Lung (tissue), 12 donors: ENCODE data around the gene LRP3. TPM values are rescaled to one million over a fixed set of nuclear protein-coding genes. Genes with fewer than 3 reads are reported as not detected.

ENCODE experiments used
- ATAC-seq: fragments of 200-7000 bp; cut with Tn5 transposase; one replicate; pipeline ENCODE4 v1.9.1; 2020; ENCODE audit warnings: moderate number of reproducible peaks; ENCODE audit not compliant: insufficient read depth, low FRiP score
- DNase-seq, 3 donors: peaks; one replicate each; pipeline ENCODE4 v3.0.0-alpha.2; 2013 to 2017
- H3K27ac ChIP-seq, 2 donors: one replicate each; pipeline ENCODE4 v1.5.1; 2013; ENCODE audit warnings: mild to moderate bottlenecking in 2 of 2, moderate library complexity in 2 of 2, control low read depth in 1 of 2, inconsistent platforms in 1 of 2, low read depth in 1 of 2, low read length in 1 of 2
- H3K27me3 ChIP-seq, 3 donors: one replicate each; pipeline ENCODE4 v1.5.1; 2013; ENCODE audit warnings: low read length in 2 of 3; ENCODE audit not compliant: control insufficient read depth in 3 of 3, insufficient read depth in 3 of 3
- H3K36me3 ChIP-seq, 4 donors: one replicate each; pipeline ENCODE4 v1.5.1; 2013; ENCODE audit warnings: low read length in 4 of 4, mild to moderate bottlenecking in 1 of 4, moderate library complexity in 1 of 4; ENCODE audit not compliant: control insufficient read depth in 4 of 4, insufficient read depth in 4 of 4
- H3K4me1 ChIP-seq, 5 donors: one replicate each; pipeline ENCODE4 v1.5.1; 2013; ENCODE audit warnings: low read length in 5 of 5, mild to moderate bottlenecking in 2 of 5, moderate library complexity in 1 of 5; ENCODE audit not compliant: control insufficient read depth in 5 of 5, insufficient read depth in 5 of 5
- H3K4me3 ChIP-seq: one replicate; pipeline ENCODE4 v1.5.1; 2013; ENCODE audit warnings: mild to moderate bottlenecking, control low read depth, moderate library complexity
- H3K9ac ChIP-seq, 2 donors: one replicate each; pipeline ENCODE4 v1.5.1; 2013; ENCODE audit warnings: low read length in 2 of 2, control low read depth in 1 of 2; ENCODE audit not compliant: insufficient read depth in 1 of 2
- H3K9me3 ChIP-seq, 4 donors: one replicate each; pipeline ENCODE4 v1.5.1; 2013; ENCODE audit warnings: low read length in 3 of 4, mild to moderate bottlenecking in 1 of 4, moderate library complexity in 1 of 4; ENCODE audit not compliant: control insufficient read depth in 4 of 4, insufficient read depth in 3 of 4
- WGBS, 2 donors: extraction: QIAGEN DNeasy Blood & Tissue Kit; methylation state at CpG; one replicate each; pipeline ENCODE4 v1.1.7; 2013; 5-methylcytosine and 5-hydroxymethylcytosine counted together
- polyA plus RNA-seq, 2 donors: library from polyadenylated mRNA; stranded (reverse); fragments of 200-250 nt; gene quantifications; one replicate each; pipeline ENCODE4 v1.2.1, GENCODE V29; 2013
- total RNA-seq, 2 donors: library from RNA; depleted of rRNA in 1 of 2; stranded (reverse); fragments of >200 nt in 1 of 2; gene quantifications; one replicate each; pipeline ENCODE4 v1.2.1, GENCODE V29; 2014 to 2021
- TF ChIP-seq, protein P1 (sequence below): IDR thresholded peaks from 2 replicates; pipeline ENCODE4 v1.5.1; 2012; ENCODE audit warnings: mild to moderate bottlenecking; ENCODE audit errors: control extremely low read depth, extremely low read depth
- donor health status: control.
- donor health status: control.
- donor health status: Bipolar disorder and iron deficiency.
- donor health status: healthy.
- donor health status: DM: yes; HTN: yes; CAD: no.

The LRP3 gene
- total and polyA plus RNA-seq, 4 donors = 10.6 to 18.2 (median 14.6) TPM

DNA sequence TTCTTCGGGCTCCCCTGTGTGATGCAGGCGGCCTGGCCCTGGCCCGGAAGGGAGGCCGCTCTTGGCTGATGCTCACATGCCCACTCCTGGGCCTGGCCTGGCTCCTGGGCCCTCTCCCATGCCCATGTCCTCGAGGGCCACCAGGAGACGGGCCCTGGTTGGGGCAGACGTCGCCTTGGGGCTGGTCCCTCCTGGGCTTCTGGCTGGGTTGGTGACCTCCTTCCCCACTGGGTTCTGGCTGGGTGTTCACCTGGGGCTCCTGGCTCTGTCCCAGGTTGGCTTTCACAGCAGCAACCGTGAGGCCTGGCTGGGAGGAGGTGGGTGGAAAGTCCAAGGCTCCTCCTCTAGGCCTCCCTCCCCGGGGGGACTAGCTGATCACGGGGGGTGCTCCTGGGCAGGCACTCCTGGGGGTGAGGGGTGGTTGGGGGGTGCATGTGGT, 47.0 kb downstream of the LRP3 start:
- H3K9me3 ChIP-seq = peaks cover 0 to 6% (median under 1%) of the 10 kb centered on the region in 4 donors
- no peak overlapping the region for H3K27ac ChIP-seq
- no peaks in the 10 kb centered on the region for H3K27me3 ChIP-seq
- H3K4me3 ChIP-seq = no peak overlapping the region
- WGBS, 2 donors = 67 to 85% methylated on average over 11 of the region's 11 CpGs
- no peak overlapping the region for H3K9ac ChIP-seq
- no peaks in the 10 kb centered on the region for H3K36me3 ChIP-seq
- TF ChIP-seq, protein P1, sequence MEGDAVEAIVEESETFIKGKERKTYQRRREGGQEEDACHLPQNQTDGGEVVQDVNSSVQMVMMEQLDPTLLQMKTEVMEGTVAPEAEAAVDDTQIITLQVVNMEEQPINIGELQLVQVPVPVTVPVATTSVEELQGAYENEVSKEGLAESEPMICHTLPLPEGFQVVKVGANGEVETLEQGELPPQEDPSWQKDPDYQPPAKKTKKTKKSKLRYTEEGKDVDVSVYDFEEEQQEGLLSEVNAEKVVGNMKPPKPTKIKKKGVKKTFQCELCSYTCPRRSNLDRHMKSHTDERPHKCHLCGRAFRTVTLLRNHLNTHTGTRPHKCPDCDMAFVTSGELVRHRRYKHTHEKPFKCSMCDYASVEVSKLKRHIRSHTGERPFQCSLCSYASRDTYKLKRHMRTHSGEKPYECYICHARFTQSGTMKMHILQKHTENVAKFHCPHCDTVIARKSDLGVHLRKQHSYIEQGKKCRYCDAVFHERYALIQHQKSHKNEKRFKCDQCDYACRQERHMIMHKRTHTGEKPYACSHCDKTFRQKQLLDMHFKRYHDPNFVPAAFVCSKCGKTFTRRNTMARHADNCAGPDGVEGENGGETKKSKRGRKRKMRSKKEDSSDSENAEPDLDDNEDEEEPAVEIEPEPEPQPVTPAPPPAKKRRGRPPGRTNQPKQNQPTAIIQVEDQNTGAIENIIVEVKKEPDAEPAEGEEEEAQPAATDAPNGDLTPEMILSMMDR = no peak
- peaks cover 0 to 2% (median 0%) of the 10 kb centered on the region in 5 donors for H3K4me1 ChIP-seq
- DNase-seq = no peak
- ATAC-seq = no peak

DNA sequence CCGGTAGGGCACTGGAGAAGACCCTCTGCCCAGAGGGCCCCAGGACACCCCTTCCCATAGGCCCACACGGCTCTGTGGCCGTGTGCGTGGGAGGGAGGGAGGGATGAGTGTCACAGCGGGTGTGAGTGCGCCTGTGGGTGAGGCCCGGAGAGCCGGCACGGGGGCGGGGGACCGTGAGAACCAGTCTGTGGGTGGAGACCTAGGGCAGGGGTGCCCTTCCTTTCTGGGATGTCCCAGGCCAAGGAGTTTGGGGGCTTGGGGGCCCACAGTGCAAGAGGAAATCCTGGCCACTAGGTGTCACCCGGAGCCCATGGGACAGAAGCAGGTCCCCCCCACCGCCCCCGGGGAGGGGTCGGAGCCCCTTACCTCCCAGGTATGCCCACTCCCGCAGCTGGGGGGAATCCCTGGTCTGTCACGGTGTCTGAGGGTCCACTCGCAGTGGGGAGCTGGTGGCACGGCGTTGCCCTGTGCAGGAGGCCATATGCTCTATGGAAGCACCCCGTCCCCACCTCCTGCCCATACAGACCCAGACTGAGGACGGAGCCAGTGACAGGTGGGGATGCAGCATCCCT, 47.5 kb downstream of the LRP3 start:
- TF ChIP-seq, protein P1 = no peak
- 12 to 29% methylated on average over 16 to 22 of the region's 22 CpGs for WGBS, 2 donors
- ATAC-seq = no peak
- Histone ChIP-seq H3K36me3 (no peaks in the 10 kb centered on the region), H3K27me3 (no peaks in the 10 kb centered on the region), H3K27ac (no peak overlapping the region), H3K9me3 (peaks cover 0 to 6% (median under 1%) of the 10 kb centered on the region in 4 donors), H3K4me1 (peaks cover 0 to 5% (median 0%) of the 10 kb centered on the region in 5 donors), H3K9ac (no peak overlapping the region), H3K4me3 (no peak overlapping the region)
- no peak for DNase-seq

DNA sequence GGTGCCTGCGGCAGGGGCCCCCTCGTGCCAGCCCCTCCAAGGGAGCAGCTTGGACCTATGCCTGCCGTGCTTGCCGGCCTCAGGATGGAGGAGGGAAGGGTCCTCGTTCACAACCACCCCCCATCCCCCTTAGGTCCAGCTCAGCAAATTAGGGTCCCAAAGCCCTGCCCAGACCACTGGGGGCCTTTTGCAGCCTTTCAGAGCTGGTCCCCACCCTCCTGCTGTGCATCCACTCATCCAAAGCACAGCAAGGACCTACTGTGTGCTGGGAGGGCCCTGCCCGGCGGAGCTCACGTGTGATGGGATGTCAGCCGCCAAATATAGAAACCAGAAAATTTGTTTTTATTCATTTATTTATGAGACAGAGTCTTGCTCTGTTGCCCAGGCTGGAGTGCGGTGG, 48.0 kb downstream of the LRP3 start:
- H3K36me3 ChIP-seq = no peaks in the 10 kb centered on the region
- TF ChIP-seq, protein P1 = no peak
- no peak overlapping the region for H3K4me3 ChIP-seq
- peaks cover 0 to 5% (median 0%) of the 10 kb centered on the region in 5 donors for H3K4me1 ChIP-seq
- H3K9me3 ChIP-seq = peaks cover 0 to 6% (median under 1%) of the 10 kb centered on the region in 4 donors
- no peak overlapping the region for H3K27ac ChIP-seq
- DNase-seq = no peak
- WGBS, 2 donors = 70 to 81% methylated on average over 9 to 10 of the region's 10 CpGs
- no peak overlapping the region for H3K9ac ChIP-seq
- no peaks in the 10 kb centered on the region for H3K27me3 ChIP-seq
- no peak for ATAC-seq

DNA sequence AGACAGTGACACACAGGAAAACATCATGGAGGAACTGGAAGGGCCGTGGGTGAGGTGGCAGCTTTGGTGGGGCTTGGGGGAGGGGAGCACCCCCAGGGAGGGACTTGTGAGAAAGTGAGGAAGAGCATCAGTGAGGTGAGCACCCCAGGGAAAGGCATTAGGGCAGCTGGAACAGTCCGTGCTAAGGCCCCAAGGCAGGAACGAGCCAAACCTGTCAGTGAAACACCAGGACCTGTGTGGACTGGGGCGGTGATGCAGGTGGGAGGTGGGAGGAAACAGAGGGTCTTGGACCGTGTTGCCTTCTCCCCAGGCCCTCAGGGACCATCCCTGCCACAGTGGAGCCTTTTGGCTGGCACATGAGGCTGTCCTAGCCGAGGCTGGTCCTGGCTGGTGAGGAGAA, 48.8 kb downstream of the LRP3 start:
- TF ChIP-seq, protein P1 = no peak
- 73 to 75% methylated on average over 6 of the region's 6 CpGs for WGBS, 2 donors
- no peak for ATAC-seq

More for the DNA sequence above, 48.8 kb downstream of the LRP3 start:
- Histone ChIP-seq H3K27me3 (no peaks in the 10 kb centered on the region), H3K4me3 (no peak overlapping the region), H3K4me1 (peaks cover 0 to 5% (median 0%) of the 10 kb centered on the region in 5 donors), H3K9me3 (peaks cover 0 to 6% (median under 1%) of the 10 kb centered on the region in 4 donors), H3K36me3 (no peaks in the 10 kb centered on the region), H3K9ac (no peak overlapping the region), H3K27ac (no peak overlapping the region)
- no peak for DNase-seq
